ENCODE results near the gene MANSC1. TPM values are rescaled to one million over a fixed set of nuclear protein-coding genes. Genes with fewer than 3 reads are reported as not detected.

The MANSC1 gene
- total and polyA plus RNA-seq, 2 donors (not counting 3 experiments of a cell fraction or from before 2014, with no cell fraction given) = 37.0 to 65.0 TPM

DNA sequence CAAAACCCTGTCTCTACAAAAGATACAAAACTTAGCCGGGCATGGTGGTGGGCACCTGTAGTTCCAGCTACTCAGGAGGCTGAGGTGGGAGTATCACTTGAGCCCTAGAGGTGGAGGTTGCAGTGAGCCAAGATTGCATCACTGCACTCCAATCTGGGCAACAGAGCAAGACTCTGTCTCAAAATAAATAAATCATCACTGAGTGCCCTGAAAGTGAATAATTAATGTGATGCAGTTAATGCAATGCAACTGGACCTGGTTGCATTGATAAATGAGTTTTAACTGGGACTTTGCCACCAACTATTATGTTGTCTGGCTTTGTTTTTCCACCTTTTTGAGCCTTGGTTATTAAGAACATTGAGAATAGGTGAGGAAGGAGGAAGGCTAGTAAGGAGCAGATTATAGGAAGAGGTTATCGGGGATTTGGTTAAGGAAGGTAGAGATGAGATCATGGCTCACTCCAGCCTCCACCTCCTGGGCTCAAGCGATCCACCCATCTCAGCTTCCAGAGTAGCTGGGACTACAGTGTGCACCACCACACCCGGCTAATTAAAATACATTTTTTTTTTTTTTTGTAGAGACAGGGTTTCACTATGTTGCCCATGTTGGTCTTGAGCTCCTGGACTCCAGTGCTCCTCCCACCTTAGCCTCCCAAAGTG, 14.9 kb upstream of the MANSC1 start:
- POLR2A ChIA-PET = no interaction called here
- H3K9ac ChIP-seq (replicated peaks; ENCODE audit: extremely low read depth, insufficient read depth, low read length) = no peak overlapping the region
- BruUV-seq (replicated peaks) = no TSS peak
- dilution Hi-C loops (cut with MboI; ENCODE audit: extremely low pct_ligation_motif_present, low sequenced_read_pairs) (no loop called here), intact Hi-C loops (cut with micrococcal nuclease) (no loop called here)
- DNase-seq (ENCODE audit: low read depth, low spot score) (no peak), FAIRE-seq (no peak)
- H3K4me3 ChIP-seq (replicated peaks in 1 of 3; ENCODE audit: insufficient read depth in 1 of 3, low read depth in 1 of 3, low read length in 3 of 3) = no peak overlapping the region
- no peaks in the 10 kb centered on the region for H3K9me1 ChIP-seq (replicated peaks; ENCODE audit: control insufficient read depth, extremely low read depth, insufficient read depth, low read length)
- H3K27me3 ChIP-seq (ENCODE audit: control insufficient read depth in 2 of 2, insufficient read depth in 2 of 2, low read length in 2 of 2) = no peaks in the 10 kb centered on the region
- H2AFZ ChIP-seq (ENCODE audit: low read depth, low read length) = no peak overlapping the region
- no peaks in the 10 kb centered on the region for H4K20me1 ChIP-seq (replicated peaks; ENCODE audit: control insufficient read depth, extremely low read depth, insufficient read depth, low read length)
- CTCF ChIA-PET = no interaction called here
- H3K79me2 ChIP-seq (ENCODE audit: control insufficient read depth, insufficient read depth, low read length) = no peaks in the 10 kb centered on the region
- H3K4me2 ChIP-seq (ENCODE audit: insufficient read depth, low read length) = no peak overlapping the region
- no peaks in the 10 kb centered on the region for H3K9me3 ChIP-seq (replicated peaks; ENCODE audit: control insufficient read depth, insufficient read depth, low read length)
- no peak for TF ChIP-seq POLR2A (IDR thresholded peaks at IDR 0.05; ENCODE audit: low read depth, low read length)
- no peak for TF ChIP-seq MYC (IDR thresholded peaks at IDR 0.05; ENCODE audit: low read depth, low read length)
- H3K36me3 ChIP-seq (ENCODE audit: control insufficient read depth in 2 of 2, extremely low read depth in 1 of 2, insufficient read depth in 2 of 2, low read length in 2 of 2) = peaks cover 0 to 2% of the 10 kb centered on the region in 2 experiments
- H3K27ac ChIP-seq (ENCODE audit: insufficient read depth, low read depth, low read length) = no peak overlapping the region
- H3K4me1 ChIP-seq (ENCODE audit: control insufficient read depth, extremely low read depth, insufficient read depth, low read length) = no peaks in the 10 kb centered on the region

DNA sequence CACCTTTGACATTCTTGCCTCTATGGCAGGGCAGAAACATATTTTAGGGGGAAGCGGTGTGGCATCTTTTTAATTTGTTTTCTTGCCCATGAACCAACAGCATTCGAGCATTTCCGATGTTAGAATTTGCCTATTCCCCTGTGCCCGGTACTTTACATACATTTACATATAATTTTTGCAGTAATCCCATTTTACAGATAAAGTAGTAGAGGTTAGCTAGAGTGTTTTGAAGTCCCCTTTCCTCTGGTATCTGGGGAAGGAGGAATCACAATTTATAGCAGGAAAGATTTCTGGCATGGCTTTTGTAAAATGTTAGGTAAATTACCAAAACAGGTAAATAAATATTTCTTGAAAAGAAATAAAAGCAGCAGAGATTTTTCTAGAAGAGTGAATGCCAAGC, 8.5 kb upstream of the MANSC1 start:
- H3K4me3 ChIP-seq (replicated peaks in 1 of 3; ENCODE audit: insufficient read depth in 1 of 3, low read depth in 1 of 3, low read length in 3 of 3) = no peak overlapping the region

More for the DNA sequence above, 8.5 kb upstream of the MANSC1 start:
- intact Hi-C loops (cut with micrococcal nuclease) = no loop called here
- peaks cover 0 to 2% of the 10 kb centered on the region in 2 experiments for H3K36me3 ChIP-seq (ENCODE audit: control insufficient read depth in 2 of 2, extremely low read depth in 1 of 2, insufficient read depth in 2 of 2, low read length in 2 of 2)
- peaks cover 11% of the 10 kb centered on the region for H3K4me1 ChIP-seq (ENCODE audit: control insufficient read depth, extremely low read depth, insufficient read depth, low read length)
- no TSS peak for BruUV-seq (replicated peaks)
- no peak overlapping the region for H2AFZ ChIP-seq (ENCODE audit: low read depth, low read length)
- no peaks in the 10 kb centered on the region for H3K9me3 ChIP-seq (replicated peaks; ENCODE audit: control insufficient read depth, insufficient read depth, low read length)
- POLR2A ChIA-PET = interaction anchor here (0.6 to 2.5 kb wide), 2 partner anchors 20 to 57 kb away, joined by 4 to 9 read pairs; no protein-coding TSS in a partner anchor
- CTCF ChIA-PET = interaction anchor here (0.7 to 2.6 kb wide), 9 partner anchors 8 to 378 kb away, joined by 3 to 10 read pairs (median 4); partner anchors contain the start of gene DUSP16
- no peaks in the 10 kb centered on the region for H3K27me3 ChIP-seq (ENCODE audit: control insufficient read depth in 2 of 2, insufficient read depth in 2 of 2, low read length in 2 of 2)
- peaks cover 5% of the 10 kb centered on the region for H3K79me2 ChIP-seq (ENCODE audit: control insufficient read depth, insufficient read depth, low read length)
- no peak overlapping the region for H3K4me2 ChIP-seq (ENCODE audit: insufficient read depth, low read length)
- FAIRE-seq (no peak), DNase-seq (ENCODE audit: low read depth, low spot score) (no peak)
- H3K9ac ChIP-seq (replicated peaks; ENCODE audit: extremely low read depth, insufficient read depth, low read length) = no peak overlapping the region
- H3K9me1 ChIP-seq (replicated peaks; ENCODE audit: control insufficient read depth, extremely low read depth, insufficient read depth, low read length) = no peaks in the 10 kb centered on the region
- no peak for TF ChIP-seq GATA2 (IDR thresholded peaks at IDR 0.05; ENCODE audit: insufficient read depth, insufficient read length, low read depth, low read length)
- TF ChIP-seq MYC (IDR thresholded peaks at IDR 0.05; ENCODE audit: low read depth, low read length) = no peak
- TF ChIP-seq FOS (IDR thresholded peaks at IDR 0.05; ENCODE audit: borderline replicate concordance, insufficient read depth, low read length) = no peak
- TF ChIP-seq, protein P1, sequence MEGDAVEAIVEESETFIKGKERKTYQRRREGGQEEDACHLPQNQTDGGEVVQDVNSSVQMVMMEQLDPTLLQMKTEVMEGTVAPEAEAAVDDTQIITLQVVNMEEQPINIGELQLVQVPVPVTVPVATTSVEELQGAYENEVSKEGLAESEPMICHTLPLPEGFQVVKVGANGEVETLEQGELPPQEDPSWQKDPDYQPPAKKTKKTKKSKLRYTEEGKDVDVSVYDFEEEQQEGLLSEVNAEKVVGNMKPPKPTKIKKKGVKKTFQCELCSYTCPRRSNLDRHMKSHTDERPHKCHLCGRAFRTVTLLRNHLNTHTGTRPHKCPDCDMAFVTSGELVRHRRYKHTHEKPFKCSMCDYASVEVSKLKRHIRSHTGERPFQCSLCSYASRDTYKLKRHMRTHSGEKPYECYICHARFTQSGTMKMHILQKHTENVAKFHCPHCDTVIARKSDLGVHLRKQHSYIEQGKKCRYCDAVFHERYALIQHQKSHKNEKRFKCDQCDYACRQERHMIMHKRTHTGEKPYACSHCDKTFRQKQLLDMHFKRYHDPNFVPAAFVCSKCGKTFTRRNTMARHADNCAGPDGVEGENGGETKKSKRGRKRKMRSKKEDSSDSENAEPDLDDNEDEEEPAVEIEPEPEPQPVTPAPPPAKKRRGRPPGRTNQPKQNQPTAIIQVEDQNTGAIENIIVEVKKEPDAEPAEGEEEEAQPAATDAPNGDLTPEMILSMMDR (IDR thresholded peaks at IDR 0.05; ENCODE audit: extremely low read depth in 1 of 2, insufficient read depth in 1 of 2, low read depth in 1 of 2, low read length in 2 of 2) = no peak
- TF ChIP-seq, protein P2, sequence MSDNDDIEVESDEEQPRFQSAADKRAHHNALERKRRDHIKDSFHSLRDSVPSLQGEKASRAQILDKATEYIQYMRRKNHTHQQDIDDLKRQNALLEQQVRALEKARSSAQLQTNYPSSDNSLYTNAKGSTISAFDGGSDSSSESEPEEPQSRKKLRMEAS (IDR thresholded peaks at IDR 0.05; ENCODE audit: insufficient read depth, insufficient read length) = no peak
- no peak for TF ChIP-seq POLR2AphosphoS5 (IDR thresholded peaks at IDR 0.05; ENCODE audit: insufficient read depth, low read depth, low read length)
- TF ChIP-seq EZH2 (IDR thresholded peaks at IDR 0.05; ENCODE audit: borderline replicate concordance, low read depth, low read length, severe bottlenecking) = no peak
- TF ChIP-seq JUN (IDR thresholded peaks at IDR 0.05; ENCODE audit: borderline replicate concordance, insufficient read depth, insufficient read length, low read depth) = no peak
- no peak for TF ChIP-seq POLR2A (IDR thresholded peaks at IDR 0.05; ENCODE audit: low read depth, low read length)
- dilution Hi-C loops (cut with MboI; ENCODE audit: extremely low pct_ligation_motif_present, low sequenced_read_pairs) = no loop called here
- no peaks in the 10 kb centered on the region for H4K20me1 ChIP-seq (replicated peaks; ENCODE audit: control insufficient read depth, extremely low read depth, insufficient read depth, low read length)
- H3K27ac ChIP-seq (ENCODE audit: insufficient read depth, low read depth, low read length) = no peak overlapping the region

All from endothelial cell of umbilical vein (primary cell).